HEK293 (cell line): Measurements from ENCODE around the gene RABGGTA.

Experiments used
- CTCF ChIA-PET: fragments of 350-600 bp; formaldehyde crosslinking; extraction: SDS; loops from one replicate; lab custom pipeline; 2021; ENCODE audit warnings: antibody characterized with exemption; lab: Yijun Ruan, JAX
- POLR2A ChIA-PET: fragments of 300-600 bp; formaldehyde crosslinking; extraction: SDS; loops from one replicate; lab custom pipeline; 2020; ENCODE audit warnings: antibody characterized with exemption, inconsistent platforms; lab: Yijun Ruan, JAX
- H3K27ac ChIP-seq: fragments of 200-500 bp; sonication (Bioruptor generic); 2 replicates; pipeline ENCODE4 v1.5.1; 2014; ENCODE audit warnings: low read depth, low read length, control low read depth, inconsistent platforms; ENCODE audit errors: extremely low read depth
- H3K36me3 ChIP-seq, 2 experiments: fragments of 200-500 bp in 1 of 2; sonication (Bioruptor generic) in 1 of 2; 1 replicate in 1 of 2; 2 replicates in 1 of 2; pipeline ENCODE4 v1.5.1; 2014 to 2017; ENCODE audit warnings: inconsistent platforms in 2 of 2, low read length in 2 of 2; ENCODE audit not compliant: control insufficient read depth in 2 of 2, insufficient read depth in 1 of 2
- H3K4me1 ChIP-seq: fragments of 200-500 bp; sonication (Bioruptor generic); 2 replicates; pipeline ENCODE4 v1.5.1; 2014; ENCODE audit warnings: mild to moderate bottlenecking, low read length, inconsistent platforms; ENCODE audit not compliant: control insufficient read depth, insufficient read depth
- H3K4me3 ChIP-seq: 2 replicates; pipeline ENCODE4 v1.5.1; 2011; ENCODE audit warnings: low read depth, mild to moderate bottlenecking, control low read depth, low read length, moderate library complexity
- H3K9me3 ChIP-seq: fragments of 200-500 bp; sonication (Bioruptor generic); 2 replicates; pipeline ENCODE4 v1.5.1; 2014; ENCODE audit warnings: low read depth, low read length, inconsistent platforms; ENCODE audit not compliant: control insufficient read depth, insufficient read depth
- ATF2 ChIP-seq: fragments of 450-650 bp; formaldehyde crosslinking; IDR thresholded peaks from 2 replicates; pipeline ENCODE4 v1.5.1; 2016; ENCODE audit warnings: missing biosample characterization, missing genetic modification characterization, low read depth
- KLF1 ChIP-seq: fragments of 450-650 bp; formaldehyde crosslinking; IDR thresholded peaks from 2 replicates; pipeline ENCODE4 v1.5.1; 2016; ENCODE audit warnings: missing biosample characterization, missing genetic modification characterization
- KLF9 ChIP-seq: fragments of 450-650 bp; formaldehyde crosslinking; IDR thresholded peaks from 2 replicates; pipeline ENCODE4 v1.5.1; 2016; ENCODE audit warnings: missing biosample characterization, missing genetic modification characterization, low read depth
- PATZ1 ChIP-seq: fragments of 450-650 bp; formaldehyde crosslinking; IDR thresholded peaks from 2 replicates; pipeline ENCODE4 v1.5.1; 2016; ENCODE audit warnings: missing biosample characterization, missing genetic modification characterization
- SALL2 ChIP-seq: fragments of 450-650 bp; formaldehyde crosslinking; IDR thresholded peaks from 2 replicates; pipeline ENCODE4 v1.5.0; 2017; ENCODE audit warnings: missing biosample characterization, mild to moderate bottlenecking, missing genetic modification characterization, borderline replicate concordance
- YY2 ChIP-seq: fragments of 450-650 bp; formaldehyde crosslinking; IDR thresholded peaks from 2 replicates; pipeline ENCODE4 v1.5.1; 2016; ENCODE audit warnings: missing biosample characterization, missing genetic modification characterization
- ZFHX2 ChIP-seq: fragments of 450-650 bp; formaldehyde crosslinking; conservative IDR thresholded peaks from 2 replicates; pipeline ENCODE4 v1.5.1; 2016; ENCODE audit warnings: missing biosample characterization, missing genetic modification characterization
- ZNF19 ChIP-seq: fragments of 450-650 bp; formaldehyde crosslinking; IDR thresholded peaks from 2 replicates; pipeline ENCODE4; 2016; ENCODE audit warnings: missing biosample characterization, missing genetic modification characterization, low read depth
- ZNF2 ChIP-seq: fragments of 450-650 bp; formaldehyde crosslinking; IDR thresholded peaks from 2 replicates; pipeline ENCODE4 v1.5.1; 2016; ENCODE audit warnings: missing biosample characterization, missing genetic modification characterization
- ZNF223 ChIP-seq: fragments of 450-650 bp; formaldehyde crosslinking; IDR thresholded peaks from 2 replicates; pipeline ENCODE4 v1.5.1; 2016; ENCODE audit warnings: missing biosample characterization, missing genetic modification characterization
- ZNF423 ChIP-seq: fragments of 450-650 bp; formaldehyde crosslinking; IDR thresholded peaks from 2 replicates; pipeline ENCODE4 v1.5.1; 2016; ENCODE audit warnings: missing biosample characterization, missing genetic modification characterization
- ZNF433 ChIP-seq: fragments of 450-650 bp; formaldehyde crosslinking; IDR thresholded peaks from 2 replicates; pipeline ENCODE4 v1.5.1; 2016; ENCODE audit warnings: missing biosample characterization, missing genetic modification characterization, low read depth
- ZNF558 ChIP-seq: fragments of 450-650 bp; formaldehyde crosslinking; IDR thresholded peaks from 2 replicates; pipeline ENCODE4 v1.5.1; 2016; ENCODE audit warnings: missing biosample characterization, missing genetic modification characterization
- ZNF561 ChIP-seq: fragments of 450-650 bp; IDR thresholded peaks from 2 replicates; pipeline ENCODE4 v1.5.1; 2018; ENCODE audit warnings: missing biosample characterization, missing genetic modification characterization, borderline replicate concordance
- ZNF677 ChIP-seq: fragments of 450-650 bp; IDR thresholded peaks from 2 replicates; pipeline ENCODE4 v1.5.0; 2018; ENCODE audit warnings: missing biosample characterization, mild to moderate bottlenecking, missing genetic modification characterization, moderate library complexity
- ZNF747 ChIP-seq: fragments of 450-650 bp; formaldehyde crosslinking; IDR thresholded peaks from 2 replicates; pipeline ENCODE4 v1.5.1; 2016; ENCODE audit warnings: missing biosample characterization, missing genetic modification characterization
- TF ChIP-seq, protein P1 (sequence below): fragments of 450-650 bp; formaldehyde crosslinking; conservative IDR thresholded peaks from 2 replicates; pipeline ENCODE4 v1.5.1; 2016; ENCODE audit warnings: low read depth, missing biosample characterization, missing genetic modification characterization

Gene RABGGTA

DNA sequence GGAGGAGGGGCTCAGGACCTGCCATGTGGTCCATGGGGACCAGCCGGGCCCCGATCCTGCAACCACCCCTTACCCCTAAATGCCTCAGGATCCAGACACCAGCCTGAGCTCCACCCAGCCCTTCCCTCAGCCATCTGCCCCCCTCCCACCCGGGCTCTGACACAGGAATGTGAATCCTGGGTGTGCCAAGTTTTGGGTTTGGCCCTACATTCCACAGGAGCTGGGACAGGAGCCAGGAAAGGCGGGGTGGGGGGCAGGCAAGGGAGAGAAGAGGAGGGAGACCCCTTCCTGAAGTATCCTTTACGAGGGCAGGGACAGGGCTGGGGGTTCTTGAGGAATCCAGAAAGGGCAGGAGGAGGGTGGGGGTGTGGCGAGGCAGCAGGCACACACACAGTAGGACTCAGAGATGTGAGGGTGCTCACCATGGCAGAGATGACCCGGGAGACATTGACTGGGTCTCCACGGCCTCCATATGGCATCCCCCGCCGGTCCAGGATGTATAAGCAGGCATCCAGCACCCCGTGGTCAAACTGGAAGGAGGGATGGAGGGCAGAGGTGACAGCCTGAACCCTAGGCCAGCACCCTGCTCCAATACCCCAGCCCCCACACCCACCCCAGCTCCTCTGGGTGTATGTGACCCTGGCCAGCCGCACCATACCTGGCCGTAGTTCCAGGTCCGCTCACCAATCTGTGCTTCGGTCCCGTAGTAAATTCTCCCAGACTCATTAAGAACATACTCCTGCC is 11.9 kb downstream of the RABGGTA start:
- ChIA-PET CTCF (interaction anchor here (1.6 kb wide), 1 partner anchor 11 kb away, joined by 3 read pairs; the partner anchor contains the start of gene RABGGTA), POLR2A (no interaction called here)
- Histone ChIP-seq H3K9me3 (no peaks in the 10 kb centered on the region), H3K27ac (no peak overlapping the region), H3K4me3 (no peak overlapping the region), H3K4me1 (no peaks in the 10 kb centered on the region), H3K36me3 (peaks cover 0 to 10% of the 10 kb centered on the region in 2 experiments; a peak in 1 of 3 replicates)
- no peak for TF ChIP-seq KLF9 (tag by site-specific recombination)
- TF ChIP-seq ZNF677 (tag by site-specific recombination): no peak
- no peak for TF ChIP-seq PATZ1 (tag by site-specific recombination)
- TF ChIP-seq KLF1: 0 out of 2 replicates have a peak, but pooled peaks have one; percentile 22
- TF ChIP-seq ZNF747 (tag by site-specific recombination): no peak

DNA sequence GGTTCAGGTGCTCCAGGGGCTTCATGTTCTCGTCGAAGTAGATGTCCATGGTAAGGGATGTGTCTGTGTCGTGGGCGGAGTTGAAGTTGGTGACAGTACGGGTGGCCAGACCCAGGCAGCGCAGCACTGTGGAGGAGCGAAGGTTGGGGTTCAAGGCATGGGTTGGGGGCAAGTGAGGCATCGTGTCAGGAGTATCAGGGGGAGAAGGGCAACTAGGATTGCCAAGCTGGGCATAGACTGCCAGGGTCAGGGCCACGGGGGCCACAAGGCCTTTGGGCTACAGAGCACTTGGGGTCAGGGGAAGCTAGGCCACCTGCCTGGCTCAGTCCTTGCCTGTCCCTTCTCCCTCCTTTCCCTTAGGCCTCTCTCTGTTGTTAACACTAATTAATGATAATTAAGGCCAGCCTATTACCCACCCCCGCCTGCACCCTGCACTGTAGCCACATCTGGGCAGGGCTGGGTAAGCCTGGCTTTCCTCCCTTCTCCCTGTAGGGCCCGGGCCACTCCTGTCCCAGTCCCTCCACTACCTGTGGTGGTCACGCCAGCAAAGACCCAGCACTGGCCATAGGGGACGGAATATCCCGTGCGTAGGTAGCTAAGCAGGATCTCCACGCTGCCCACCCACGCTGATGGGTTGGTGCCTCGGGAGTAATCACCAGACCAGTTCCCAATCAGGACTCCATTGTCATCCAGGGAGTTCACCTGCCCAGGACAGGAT is 12.7 kb downstream of the RABGGTA start:
- H3K9me3 ChIP-seq: no peaks in the 10 kb centered on the region
- TF ChIP-seq ZNF423 (tag by site-specific recombination) (no peak), ZNF433 (tag by site-specific recombination) (no peak), YY2 (tag by site-specific recombination) (no peak), ZNF2 (tag by site-specific recombination) (no peak), ZNF223 (tag by site-specific recombination) (no peak), ZNF561 (no peak), ZNF19 (tag by site-specific recombination) (no peak), ZNF747 (tag by site-specific recombination) (no peak), ZNF558 (tag by site-specific recombination) (no peak), ATF2 (tag by site-specific recombination) (no peak), ZFHX2 (no peak), SALL2 (tag by site-specific recombination) (no peak)
- TF ChIP-seq, protein P1, sequence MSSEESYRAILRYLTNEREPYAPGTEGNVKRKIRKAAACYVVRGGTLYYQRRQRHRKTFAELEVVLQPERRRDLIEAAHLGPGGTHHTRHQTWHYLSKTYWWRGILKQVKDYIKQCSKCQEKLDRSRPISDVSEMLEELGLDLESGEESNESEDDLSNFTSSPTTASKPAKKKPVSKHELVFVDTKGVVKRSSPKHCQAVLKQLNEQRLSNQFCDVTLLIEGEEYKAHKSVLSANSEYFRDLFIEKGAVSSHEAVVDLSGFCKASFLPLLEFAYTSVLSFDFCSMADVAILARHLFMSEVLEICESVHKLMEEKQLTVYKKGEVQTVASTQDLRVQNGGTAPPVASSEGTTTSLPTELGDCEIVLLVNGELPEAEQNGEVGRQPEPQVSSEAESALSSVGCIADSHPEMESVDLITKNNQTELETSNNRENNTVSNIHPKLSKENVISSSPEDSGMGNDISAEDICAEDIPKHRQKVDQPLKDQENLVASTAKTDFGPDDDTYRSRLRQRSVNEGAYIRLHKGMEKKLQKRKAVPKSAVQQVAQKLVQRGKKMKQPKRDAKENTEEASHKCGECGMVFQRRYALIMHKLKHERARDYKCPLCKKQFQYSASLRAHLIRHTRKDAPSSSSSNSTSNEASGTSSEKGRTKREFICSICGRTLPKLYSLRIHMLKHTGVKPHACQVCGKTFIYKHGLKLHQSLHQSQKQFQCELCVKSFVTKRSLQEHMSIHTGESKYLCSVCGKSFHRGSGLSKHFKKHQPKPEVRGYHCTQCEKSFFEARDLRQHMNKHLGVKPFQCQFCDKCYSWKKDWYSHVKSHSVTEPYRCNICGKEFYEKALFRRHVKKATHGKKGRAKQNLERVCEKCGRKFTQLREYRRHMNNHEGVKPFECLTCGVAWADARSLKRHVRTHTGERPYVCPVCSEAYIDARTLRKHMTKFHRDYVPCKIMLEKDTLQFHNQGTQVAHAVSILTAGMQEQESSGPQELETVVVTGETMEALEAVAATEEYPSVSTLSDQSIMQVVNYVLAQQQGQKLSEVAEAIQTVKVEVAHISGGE (tag by site-specific recombination): no peak
- no peaks in the 10 kb centered on the region for H3K4me1 ChIP-seq
- POLR2A ChIA-PET: interaction anchor here (0.7 kb wide), 1 partner anchor 12 kb away, joined by 3 read pairs; no protein-coding TSS in a partner anchor
- peaks cover 0 to 15% of the 10 kb centered on the region in 2 experiments; a peak in 1 of 3 replicates for H3K36me3 ChIP-seq
- H3K27ac ChIP-seq: no peak overlapping the region
- no peak overlapping the region for H3K4me3 ChIP-seq
- CTCF ChIA-PET: interaction anchor here (1.6 kb wide), 1 partner anchor 12 kb away, joined by 3 read pairs; the partner anchor contains the start of gene RABGGTA
